GM19238 (cell line): ENCODE measurements around the gene ASF1B.

Experiments used
- DNase-seq: peaks from one replicate; pipeline ENCODE4 v3.0.0; 2011; ENCODE audit warnings: low spot score; ENCODE audit not compliant: insufficient read length

Gene ASF1B

GRCh38 chr19:14138576-14139265 lies 2.3 kb upstream of the ASF1B start:
- no peak for DNase-seq

GRCh38 chr19:14135985-14136508 lies 342 bp downstream of the ASF1B start:
- no peak for DNase-seq

GRCh38 chr19:14135355-14135754 lies 1.0 kb downstream of the ASF1B start:
- no peak for DNase-seq

GRCh38 chr19:14127929-14128509 lies 8.4 kb downstream of the ASF1B start:
- no peak for DNase-seq

GRCh38 chr19:14127176-14127575 lies 9.2 kb downstream of the ASF1B start:
- DNase-seq, result no peak

- no peak for DNase-seq
These were observed 13.5 kb downstream of the ASF1B start for GRCh38 chr19:14122924-14123323.

- DNase-seq, result no peak
These were observed 15.9 kb downstream of the ASF1B start for GRCh38 chr19:14120497-14120780.

- DNase-seq, result no peak
These were observed 16.5 kb downstream of the ASF1B start for GRCh38 chr19:14119644-14120496.

- no peak for DNase-seq
These were observed 17.2 kb downstream of the ASF1B start for GRCh38 chr19:14119146-14119545.

GRCh38 chr19:14118165-14119051 lies 18.0 kb downstream of the ASF1B start:
- DNase-seq, result no peak

GRCh38 chr19:14117668-14118164 lies 18.7 kb downstream of the ASF1B start, which contains the start of gene PRKACA:
Gene PRKACA, minus strand, starts transcription at chr19:14117762. Its CDS starts 215 bp downstream, at chr19:14117547.
- DNase-seq, result peak; percentile 100

- DNase-seq, result no peak
These were observed 19.3 kb downstream of the ASF1B start for GRCh38 chr19:14116918-14117578.

GRCh38 chr19:14116525-14116917 lies 19.9 kb downstream of the ASF1B start:
- no peak for DNase-seq

GRCh38 chr19:14115756-14116155 lies 20.6 kb downstream of the ASF1B start:
- no peak for DNase-seq

GRCh38 chr19:14114854-14115253 lies 21.5 kb downstream of the ASF1B start:
- DNase-seq, result peak; percentile 43

- no peak for DNase-seq
These were observed 21.9 kb downstream of the ASF1B start for GRCh38 chr19:14114439-14114838.

- no peak for DNase-seq
These were observed 22.5 kb downstream of the ASF1B start for GRCh38 chr19:14113762-14114414.

- no peak for DNase-seq
These were observed 23.5 kb downstream of the ASF1B start for GRCh38 chr19:14112809-14113385.

- no peak for DNase-seq
These were observed 24.2 kb downstream of the ASF1B start for GRCh38 chr19:14112051-14112808.
